ENCODE results near the gene SMIM3.

Gene SMIM3

DNA sequence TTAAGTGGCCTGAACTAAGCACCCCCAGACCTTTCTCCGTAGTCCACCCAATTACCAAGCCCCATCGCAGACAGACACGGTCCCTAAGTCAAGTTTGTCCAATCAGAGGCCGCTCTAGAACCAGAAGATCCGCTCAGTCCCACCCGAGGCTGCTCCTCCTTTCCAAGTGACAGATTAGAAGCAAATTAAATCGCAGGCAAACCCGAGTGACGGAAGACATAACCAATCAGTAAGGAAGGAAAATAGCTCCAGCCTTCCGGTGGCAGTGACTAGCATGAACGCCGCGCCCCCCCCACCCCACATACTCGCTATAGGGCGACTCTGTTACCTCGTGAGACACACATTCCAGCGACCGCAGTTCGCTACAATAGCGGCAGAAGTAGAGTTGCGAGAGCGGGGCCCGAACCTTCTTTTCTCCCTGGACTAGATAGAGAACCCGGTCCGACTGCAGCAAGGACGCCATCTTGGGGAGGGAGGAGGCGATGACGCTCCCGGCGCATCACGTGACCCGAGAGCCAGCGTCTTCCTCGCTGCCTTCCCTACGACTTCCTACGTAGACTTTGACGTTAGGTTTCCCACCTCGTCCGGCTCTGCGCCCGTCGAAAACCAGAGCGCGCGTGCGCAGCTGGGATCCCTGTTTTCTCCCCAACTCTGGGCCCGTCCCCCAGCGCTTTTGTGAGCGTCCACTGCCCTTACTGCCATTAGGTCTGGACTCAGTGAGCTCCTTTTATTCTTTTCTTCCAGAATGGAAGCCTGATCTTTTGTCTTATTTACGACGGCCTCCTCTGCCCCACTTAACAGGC is 19.8 kb upstream of the SMIM3 start, which contains the start of gene DCTN4:
TSS of gene DCTN4 (minus strand) at position 487 of the 803 bp plus-strand sequence. CDS start at position 463, 24 bp downstream.
- Histone ChIP-seq H3K9ac (peak within 1 kb of the TSS; percentile 62), H3K27me3 (ENCODE audit: control insufficient read depth, insufficient read depth, low read length) (no peaks in the 10 kb centered on the region), H3K9me3 (ENCODE audit: control insufficient read depth, low read length) (no peaks in the 10 kb centered on the region), H2AFZ (peak within 1 kb of the TSS; percentile 97), H3K4me1 (peaks cover 9% of the 10 kb centered on the region), H3K27ac (peak within 1 kb of the TSS; percentile 86), H3K4me3 (ENCODE audit: low read depth, low read length) (peak within 1 kb of the TSS; percentile 99), H3K36me3 (ENCODE audit: control insufficient read depth, insufficient read depth, low read length) (no peaks in the 10 kb centered on the region), H3K79me2 (peaks cover 25% of the 10 kb centered on the region), H3K4me2 (ENCODE audit: low read length) (peak within 1 kb of the TSS; percentile 67)
- TF ChIP-seq, protein P1, sequence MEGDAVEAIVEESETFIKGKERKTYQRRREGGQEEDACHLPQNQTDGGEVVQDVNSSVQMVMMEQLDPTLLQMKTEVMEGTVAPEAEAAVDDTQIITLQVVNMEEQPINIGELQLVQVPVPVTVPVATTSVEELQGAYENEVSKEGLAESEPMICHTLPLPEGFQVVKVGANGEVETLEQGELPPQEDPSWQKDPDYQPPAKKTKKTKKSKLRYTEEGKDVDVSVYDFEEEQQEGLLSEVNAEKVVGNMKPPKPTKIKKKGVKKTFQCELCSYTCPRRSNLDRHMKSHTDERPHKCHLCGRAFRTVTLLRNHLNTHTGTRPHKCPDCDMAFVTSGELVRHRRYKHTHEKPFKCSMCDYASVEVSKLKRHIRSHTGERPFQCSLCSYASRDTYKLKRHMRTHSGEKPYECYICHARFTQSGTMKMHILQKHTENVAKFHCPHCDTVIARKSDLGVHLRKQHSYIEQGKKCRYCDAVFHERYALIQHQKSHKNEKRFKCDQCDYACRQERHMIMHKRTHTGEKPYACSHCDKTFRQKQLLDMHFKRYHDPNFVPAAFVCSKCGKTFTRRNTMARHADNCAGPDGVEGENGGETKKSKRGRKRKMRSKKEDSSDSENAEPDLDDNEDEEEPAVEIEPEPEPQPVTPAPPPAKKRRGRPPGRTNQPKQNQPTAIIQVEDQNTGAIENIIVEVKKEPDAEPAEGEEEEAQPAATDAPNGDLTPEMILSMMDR (IDR thresholded peaks at IDR 0.05) = no peak

DNA sequence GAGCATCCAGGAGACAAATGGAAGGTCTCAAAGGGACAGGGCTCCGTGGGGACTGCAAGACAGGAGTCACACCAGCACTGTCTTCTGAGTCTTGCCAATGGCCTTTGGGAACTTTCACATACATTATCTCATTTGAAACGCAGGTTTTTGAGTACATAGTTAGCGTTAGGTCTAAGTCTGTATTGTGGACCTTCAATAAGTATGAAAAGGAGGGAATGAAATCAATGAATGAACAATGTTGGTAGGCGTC is 19.3 kb upstream of the SMIM3 start:
- Histone ChIP-seq H2AFZ (peak overlapping the region; percentile 97), H3K9ac (no peak overlapping the region), H3K4me3 (ENCODE audit: low read depth, low read length) (peak overlapping the region; percentile 99), H3K9me3 (ENCODE audit: control insufficient read depth, low read length) (no peaks in the 10 kb centered on the region), H3K27ac (peak overlapping the region; percentile 86), H3K4me2 (ENCODE audit: low read length) (peak overlapping the region; percentile 67), H3K27me3 (ENCODE audit: control insufficient read depth, insufficient read depth, low read length) (no peaks in the 10 kb centered on the region), H3K4me1 (peaks cover 11% of the 10 kb centered on the region), H3K36me3 (ENCODE audit: control insufficient read depth, insufficient read depth, low read length) (no peaks in the 10 kb centered on the region), H3K79me2 (peaks cover 19% of the 10 kb centered on the region)
- TF ChIP-seq, protein P1 (IDR thresholded peaks at IDR 0.05) = no peak

DNA sequence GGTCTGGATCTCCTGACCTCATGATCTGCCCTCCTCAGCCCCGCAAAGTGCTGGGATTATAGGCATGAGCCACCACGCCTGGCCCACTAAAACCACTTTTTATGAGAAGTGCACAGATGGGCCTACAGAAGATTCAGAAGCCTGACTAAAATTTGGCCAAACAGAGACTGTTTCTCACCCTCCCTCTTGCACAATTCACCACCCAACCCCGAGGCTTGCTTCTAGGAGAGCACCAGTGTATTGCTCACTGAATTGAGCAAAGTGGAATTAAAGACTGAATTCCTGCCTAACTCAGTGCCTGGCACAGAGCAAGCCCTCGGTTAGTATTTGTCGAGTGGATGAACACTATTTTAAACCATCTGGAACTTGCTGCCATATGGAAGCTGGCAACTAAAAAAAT is 16.3 kb upstream of the SMIM3 start:
- Histone ChIP-seq H3K9me3 (ENCODE audit: control insufficient read depth, low read length) (no peaks in the 10 kb centered on the region), H3K36me3 (ENCODE audit: control insufficient read depth, insufficient read depth, low read length) (no peaks in the 10 kb centered on the region), H3K4me1 (peaks cover 11% of the 10 kb centered on the region), H3K27me3 (ENCODE audit: control insufficient read depth, insufficient read depth, low read length) (no peaks in the 10 kb centered on the region), H3K4me3 (ENCODE audit: low read depth, low read length) (no peak overlapping the region), H2AFZ (peak overlapping the region; percentile 78), H3K4me2 (ENCODE audit: low read length) (no peak overlapping the region), H3K9ac (no peak overlapping the region), H3K79me2 (no peaks in the 10 kb centered on the region), H3K27ac (peak overlapping the region; percentile 88)
- TF ChIP-seq, protein P1 (IDR thresholded peaks at IDR 0.05) = no peak

DNA sequence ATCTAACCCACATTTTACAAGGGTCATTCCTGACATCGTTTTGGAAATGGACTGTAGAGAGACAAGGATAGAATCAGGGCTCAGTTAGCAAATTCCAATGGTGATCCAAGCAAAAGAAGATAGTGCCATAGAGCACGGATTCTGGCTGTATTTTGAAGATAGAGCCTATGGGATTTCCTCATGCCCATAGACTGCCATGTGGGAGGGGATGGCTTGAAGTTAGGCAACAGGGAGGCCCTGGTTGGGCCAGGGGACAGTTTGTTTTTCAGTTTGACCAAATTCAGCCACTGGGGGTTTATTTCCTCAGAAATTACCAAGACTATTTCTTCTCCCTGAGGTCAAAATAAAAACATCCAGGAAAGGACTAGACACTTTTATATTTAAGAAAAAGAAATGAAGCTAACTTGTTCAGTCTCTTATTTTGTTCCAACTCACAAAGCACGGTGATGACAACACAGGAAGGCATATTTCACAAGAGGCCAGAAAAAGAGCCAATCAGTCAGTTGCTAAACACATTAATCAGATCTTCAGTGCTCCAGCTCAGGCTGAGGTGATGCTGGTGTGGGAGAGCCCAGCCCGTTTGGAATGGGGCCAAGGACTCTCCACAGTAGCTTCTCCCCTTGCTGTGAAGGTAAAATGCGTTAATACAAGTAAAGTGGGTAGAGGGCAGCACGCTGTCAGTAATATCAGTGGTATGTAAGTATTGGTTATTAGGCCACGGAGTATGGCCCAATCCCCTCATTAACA is 15.4 kb upstream of the SMIM3 start:
- Histone ChIP-seq H3K4me2 (ENCODE audit: low read length) (peak overlapping the region; percentile 21), H3K4me1 (peaks cover 11% of the 10 kb centered on the region), H3K9ac (no peak overlapping the region), H3K36me3 (ENCODE audit: control insufficient read depth, insufficient read depth, low read length) (no peaks in the 10 kb centered on the region), H2AFZ (peak overlapping the region; percentile 78), H3K9me3 (ENCODE audit: control insufficient read depth, low read length) (no peaks in the 10 kb centered on the region), H3K27ac (peak overlapping the region; percentile 88), H3K4me3 (ENCODE audit: low read depth, low read length) (peak overlapping the region; percentile 36), H3K79me2 (no peaks in the 10 kb centered on the region), H3K27me3 (ENCODE audit: control insufficient read depth, insufficient read depth, low read length) (no peaks in the 10 kb centered on the region)
- TF ChIP-seq, protein P1 (IDR thresholded peaks at IDR 0.05) = no peak
